ENCODE measurements around the gene SGIP1. TPM values are rescaled to one million over a fixed set of nuclear protein-coding genes. Genes with fewer than 3 reads are reported as not detected.

SGIP1 gene
- total RNA-seq, 1 donor from 2014 or later, result 75.2 TPM

- peaks cover 1% of the 10 kb centered on the region for H3K27me3 Mint-ChIP-seq (ENCODE audit: unreplicated experiment)
- H3K27ac Mint-ChIP-seq (ENCODE audit: unreplicated experiment), result no peak overlapping the region
- no peak for DNase-seq
- no peak for TF ChIP-seq CTCF (IDR thresholded peaks at IDR 0.05; ENCODE audit: partially characterized antibody, unreplicated experiment)
- peaks cover 3% of the 10 kb centered on the region for H3K36me3 Mint-ChIP-seq (ENCODE audit: unreplicated experiment)
- no peaks in the 10 kb centered on the region for H3K9me3 Mint-ChIP-seq (ENCODE audit: unreplicated experiment)
- no peaks in the 10 kb centered on the region for H3K4me1 Mint-ChIP-seq (ENCODE audit: low read depth, unreplicated experiment)
- no peak overlapping the region for H3K4me3 Mint-ChIP-seq (ENCODE audit: unreplicated experiment)
Measured at GRCh38 chr1:66747501-66747900, 213.5 kb downstream of the SGIP1 start.

- peaks cover 3% of the 10 kb centered on the region for H3K27me3 Mint-ChIP-seq (ENCODE audit: unreplicated experiment)
- H3K4me3 Mint-ChIP-seq (ENCODE audit: unreplicated experiment), result no peak overlapping the region
- H3K27ac Mint-ChIP-seq (ENCODE audit: unreplicated experiment), result no peak overlapping the region
- no peaks in the 10 kb centered on the region for H3K9me3 Mint-ChIP-seq (ENCODE audit: unreplicated experiment)
- no peak for TF ChIP-seq CTCF (IDR thresholded peaks at IDR 0.05; ENCODE audit: partially characterized antibody, unreplicated experiment)
- H3K36me3 Mint-ChIP-seq (ENCODE audit: unreplicated experiment), result no peaks in the 10 kb centered on the region
- H3K4me1 Mint-ChIP-seq (ENCODE audit: low read depth, unreplicated experiment), result peaks cover 4% of the 10 kb centered on the region
- no peak for DNase-seq
Measured at GRCh38 chr1:66750577-66750976, 216.6 kb downstream of the SGIP1 start.

DNA sequence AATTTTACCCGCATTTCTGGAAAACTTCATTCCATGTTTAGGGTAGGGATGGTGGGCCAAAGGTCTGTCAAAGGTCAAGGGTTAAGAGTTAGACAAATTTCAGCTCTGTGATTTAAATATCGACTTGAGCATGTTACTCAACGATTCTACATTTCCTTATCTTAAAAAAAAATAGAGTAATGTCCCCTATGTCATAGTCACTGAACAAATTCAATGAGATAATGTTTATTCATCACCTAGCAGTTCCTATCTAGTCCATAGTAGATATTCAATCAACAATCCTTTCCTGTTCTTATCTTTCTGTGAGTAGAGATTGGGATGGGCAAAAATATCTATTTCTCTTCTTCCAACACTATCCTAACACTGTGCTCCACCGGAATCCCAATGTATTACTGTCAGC lies 217.2 kb downstream of the SGIP1 start:
- Mint-ChIP-seq H3K27ac (ENCODE audit: unreplicated experiment) (no peak overlapping the region), H3K4me3 (ENCODE audit: unreplicated experiment) (no peak overlapping the region), H3K9me3 (ENCODE audit: unreplicated experiment) (no peaks in the 10 kb centered on the region), H3K36me3 (ENCODE audit: unreplicated experiment) (no peaks in the 10 kb centered on the region), H3K4me1 (ENCODE audit: low read depth, unreplicated experiment) (peaks cover 4% of the 10 kb centered on the region), H3K27me3 (ENCODE audit: unreplicated experiment) (peaks cover 3% of the 10 kb centered on the region)
- no peak for TF ChIP-seq CTCF (IDR thresholded peaks at IDR 0.05; ENCODE audit: partially characterized antibody, unreplicated experiment)
- DNase-seq, result no peak

DNA sequence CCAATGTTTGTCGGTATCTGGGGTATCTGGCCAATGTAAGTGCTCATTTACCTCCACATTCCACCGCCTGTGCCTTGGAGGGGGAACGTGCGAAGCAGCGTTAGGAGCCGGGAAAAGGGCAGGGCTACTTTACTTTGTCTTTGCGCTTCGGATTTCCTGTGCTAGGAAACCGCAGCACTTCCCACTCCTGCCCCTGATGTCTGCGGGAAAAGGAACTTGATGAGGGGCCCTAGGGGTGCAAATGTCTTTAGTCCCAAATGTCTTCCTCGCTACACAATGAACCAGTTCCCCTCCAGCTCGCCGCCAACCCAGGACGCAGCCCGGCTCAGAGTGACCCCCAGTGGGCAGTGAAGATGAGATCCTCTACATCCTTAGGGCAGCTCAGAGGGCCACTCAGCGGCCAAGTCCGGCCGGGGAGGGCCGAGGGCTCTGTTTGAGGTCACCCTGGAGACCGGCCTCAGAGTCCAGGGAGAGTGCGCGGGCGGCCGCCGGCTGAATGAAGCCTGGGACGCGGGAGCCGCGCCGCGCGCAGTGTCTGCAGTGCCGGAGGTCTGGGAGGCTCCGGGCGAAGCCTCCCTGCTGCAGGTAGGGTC lies 218.1 kb downstream of the SGIP1 start, which contains the start of gene DYNLT5:
Gene DYNLT5, plus strand, starts transcription at position 460 of the 593 bp plus-strand sequence. CDS start 2,200 bp downstream, outside the sequence.
- peak within 1 kb of the TSS; percentile 70 for H3K4me3 Mint-ChIP-seq (ENCODE audit: unreplicated experiment)
- no peak within 1 kb of the TSS for H3K27ac Mint-ChIP-seq (ENCODE audit: unreplicated experiment)
- no peaks in the 10 kb centered on the region for H3K36me3 Mint-ChIP-seq (ENCODE audit: unreplicated experiment)
- no peaks in the 10 kb centered on the region for H3K9me3 Mint-ChIP-seq (ENCODE audit: unreplicated experiment)
- peaks cover 3% of the 10 kb centered on the region for H3K27me3 Mint-ChIP-seq (ENCODE audit: unreplicated experiment)
- DNase-seq, result peak; percentile 66
- no peak for TF ChIP-seq CTCF (IDR thresholded peaks at IDR 0.05; ENCODE audit: partially characterized antibody, unreplicated experiment)
- peaks cover 8% of the 10 kb centered on the region for H3K4me1 Mint-ChIP-seq (ENCODE audit: low read depth, unreplicated experiment)

GRCh38 chr1:66752671-66753371 lies 218.9 kb downstream of the SGIP1 start:
- no peak for DNase-seq
- H3K4me3 Mint-ChIP-seq (ENCODE audit: unreplicated experiment), result peak overlapping the region; percentile 70
- peaks cover 10% of the 10 kb centered on the region for H3K4me1 Mint-ChIP-seq (ENCODE audit: low read depth, unreplicated experiment)
- H3K27me3 Mint-ChIP-seq (ENCODE audit: unreplicated experiment), result peaks cover 3% of the 10 kb centered on the region
- no peak overlapping the region for H3K27ac Mint-ChIP-seq (ENCODE audit: unreplicated experiment)
- TF ChIP-seq CTCF (IDR thresholded peaks at IDR 0.05; ENCODE audit: partially characterized antibody, unreplicated experiment), result no peak
- H3K36me3 Mint-ChIP-seq (ENCODE audit: unreplicated experiment), result no peaks in the 10 kb centered on the region
- H3K9me3 Mint-ChIP-seq (ENCODE audit: unreplicated experiment), result no peaks in the 10 kb centered on the region
